ENCODE measurements around the gene NPSR1. TPM values are rescaled to one million over a fixed set of nuclear protein-coding genes. Genes with fewer than 3 reads are reported as not detected.

NPSR1 gene
- total RNA-seq, 1 donor from 2014 or later: not detected

DNA sequence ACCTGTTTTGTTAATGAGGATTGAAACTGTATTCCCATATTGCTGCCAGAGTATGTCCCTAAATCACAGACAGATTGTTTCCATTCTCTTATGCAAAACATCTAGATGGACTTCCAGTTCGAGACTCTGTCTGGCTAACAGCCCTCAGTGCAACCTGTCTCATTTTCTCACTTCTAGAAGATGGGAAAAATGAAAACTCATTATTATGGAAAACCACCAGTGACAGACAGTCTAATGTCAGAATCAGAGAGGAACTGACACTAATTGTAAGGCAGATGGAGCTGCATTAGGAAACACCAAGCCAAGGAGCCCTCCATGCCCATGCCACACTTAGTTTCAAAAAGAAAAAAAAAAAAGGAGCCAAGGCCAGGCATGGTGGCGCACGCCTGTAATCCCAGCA lies 61.6 kb downstream of the NPSR1 start:
- Histone ChIP-seq H3K4me1 (ENCODE audit: insufficient read depth, low read length) (no peaks in the 10 kb centered on the region), H3K9me3 (ENCODE audit: insufficient read depth, low read depth, low read length) (no peaks in the 10 kb centered on the region), H3K36me3 (ENCODE audit: insufficient read depth, low read length) (no peaks in the 10 kb centered on the region), H3K4me3 (ENCODE audit: insufficient read depth, low read depth, low read length) (no peak overlapping the region), H3K27ac (ENCODE audit: low read depth, low read length) (no peak overlapping the region), H2AFZ (ENCODE audit: low read depth, low read length) (no peak overlapping the region), H3K79me2 (ENCODE audit: insufficient read depth, low read length) (no peaks in the 10 kb centered on the region), H3K27me3 (ENCODE audit: insufficient read depth, low read length) (no peaks in the 10 kb centered on the region), H3K4me2 (ENCODE audit: low read length) (no peak overlapping the region), H4K20me1 (ENCODE audit: insufficient read depth, low read length) (no peaks in the 10 kb centered on the region), H3K9ac (ENCODE audit: low read length) (no peak overlapping the region)
- FAIRE-seq (no peak), DNase-seq (ENCODE audit: low read depth) (no peak)
- H3K27ac Mint-ChIP-seq (ENCODE audit: unreplicated experiment): no peak overlapping the region
- TF ChIP-seq, protein P1, sequence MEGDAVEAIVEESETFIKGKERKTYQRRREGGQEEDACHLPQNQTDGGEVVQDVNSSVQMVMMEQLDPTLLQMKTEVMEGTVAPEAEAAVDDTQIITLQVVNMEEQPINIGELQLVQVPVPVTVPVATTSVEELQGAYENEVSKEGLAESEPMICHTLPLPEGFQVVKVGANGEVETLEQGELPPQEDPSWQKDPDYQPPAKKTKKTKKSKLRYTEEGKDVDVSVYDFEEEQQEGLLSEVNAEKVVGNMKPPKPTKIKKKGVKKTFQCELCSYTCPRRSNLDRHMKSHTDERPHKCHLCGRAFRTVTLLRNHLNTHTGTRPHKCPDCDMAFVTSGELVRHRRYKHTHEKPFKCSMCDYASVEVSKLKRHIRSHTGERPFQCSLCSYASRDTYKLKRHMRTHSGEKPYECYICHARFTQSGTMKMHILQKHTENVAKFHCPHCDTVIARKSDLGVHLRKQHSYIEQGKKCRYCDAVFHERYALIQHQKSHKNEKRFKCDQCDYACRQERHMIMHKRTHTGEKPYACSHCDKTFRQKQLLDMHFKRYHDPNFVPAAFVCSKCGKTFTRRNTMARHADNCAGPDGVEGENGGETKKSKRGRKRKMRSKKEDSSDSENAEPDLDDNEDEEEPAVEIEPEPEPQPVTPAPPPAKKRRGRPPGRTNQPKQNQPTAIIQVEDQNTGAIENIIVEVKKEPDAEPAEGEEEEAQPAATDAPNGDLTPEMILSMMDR (IDR thresholded peaks at IDR 0.05; ENCODE audit: insufficient read depth, low read depth, low read length): no peak
- TF ChIP-seq EZH2 (IDR thresholded peaks at IDR 0.05; ENCODE audit: insufficient read depth, low read length): no peak
- peaks cover 8% of the 10 kb centered on the region for H3K4me1 Mint-ChIP-seq (ENCODE audit: low read depth, unreplicated experiment)
- H3K36me3 Mint-ChIP-seq (ENCODE audit: low read depth, unreplicated experiment): no peaks in the 10 kb centered on the region
- no peaks in the 10 kb centered on the region for H3K9me3 Mint-ChIP-seq (ENCODE audit: unreplicated experiment)
- H3K27me3 Mint-ChIP-seq (ENCODE audit: low read depth, unreplicated experiment): peaks cover 4% of the 10 kb centered on the region
- H3K4me3 Mint-ChIP-seq (ENCODE audit: unreplicated experiment): no peak overlapping the region

DNA sequence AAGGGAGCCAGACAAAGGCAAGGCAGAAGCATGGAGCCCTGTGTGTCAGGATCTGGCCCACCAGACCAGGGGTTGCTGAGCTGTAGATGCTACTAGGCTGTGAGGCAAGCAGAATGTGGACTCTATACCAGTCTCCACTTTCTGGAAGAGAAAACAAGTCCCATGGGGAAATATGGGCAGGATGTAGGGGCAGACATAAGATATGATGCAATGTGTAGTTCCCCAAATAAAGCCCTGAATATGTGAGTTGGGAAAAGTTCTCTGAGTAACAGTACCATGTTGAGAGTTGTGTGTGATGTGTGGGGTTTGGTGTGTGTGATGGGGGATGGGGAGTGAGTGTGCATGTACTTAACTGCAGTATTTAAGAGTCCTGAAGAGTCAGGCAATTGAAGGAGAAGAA lies 62.3 kb downstream of the NPSR1 start:
- Histone ChIP-seq H3K4me1 (ENCODE audit: insufficient read depth, low read length) (no peaks in the 10 kb centered on the region), H2AFZ (ENCODE audit: low read depth, low read length) (no peak overlapping the region), H3K4me3 (ENCODE audit: insufficient read depth, low read depth, low read length) (no peak overlapping the region), H3K9me3 (ENCODE audit: insufficient read depth, low read depth, low read length) (no peaks in the 10 kb centered on the region), H4K20me1 (ENCODE audit: insufficient read depth, low read length) (no peaks in the 10 kb centered on the region), H3K36me3 (ENCODE audit: insufficient read depth, low read length) (no peaks in the 10 kb centered on the region), H3K79me2 (ENCODE audit: insufficient read depth, low read length) (no peaks in the 10 kb centered on the region), H3K27me3 (ENCODE audit: insufficient read depth, low read length) (no peaks in the 10 kb centered on the region), H3K9ac (ENCODE audit: low read length) (no peak overlapping the region), H3K27ac (ENCODE audit: low read depth, low read length) (no peak overlapping the region), H3K4me2 (ENCODE audit: low read length) (no peak overlapping the region)
- no peaks in the 10 kb centered on the region for H3K9me3 Mint-ChIP-seq (ENCODE audit: unreplicated experiment)
- no peak overlapping the region for H3K27ac Mint-ChIP-seq (ENCODE audit: unreplicated experiment)
- no peak for DNase-seq (ENCODE audit: low read depth)
- FAIRE-seq: no peak
- no peak overlapping the region for H3K4me3 Mint-ChIP-seq (ENCODE audit: unreplicated experiment)
- no peaks in the 10 kb centered on the region for H3K36me3 Mint-ChIP-seq (ENCODE audit: low read depth, unreplicated experiment)
- H3K27me3 Mint-ChIP-seq (ENCODE audit: low read depth, unreplicated experiment): peaks cover 4% of the 10 kb centered on the region
- peaks cover 8% of the 10 kb centered on the region for H3K4me1 Mint-ChIP-seq (ENCODE audit: low read depth, unreplicated experiment)
- no peak for TF ChIP-seq EZH2 (IDR thresholded peaks at IDR 0.05; ENCODE audit: insufficient read depth, low read length)
- TF ChIP-seq, protein P1 (IDR thresholded peaks at IDR 0.05; ENCODE audit: insufficient read depth, low read depth, low read length): no peak

- H3K4me2 ChIP-seq (ENCODE audit: low read length): no peak overlapping the region
- H3K27ac ChIP-seq (ENCODE audit: low read depth, low read length): no peak overlapping the region
- no peaks in the 10 kb centered on the region for H3K36me3 Mint-ChIP-seq (ENCODE audit: low read depth, unreplicated experiment)
- no peak overlapping the region for H3K9ac ChIP-seq (ENCODE audit: low read length)
- no peaks in the 10 kb centered on the region for H3K4me1 ChIP-seq (ENCODE audit: insufficient read depth, low read length)
- H4K20me1 ChIP-seq (ENCODE audit: insufficient read depth, low read length): no peaks in the 10 kb centered on the region
- peaks cover 8% of the 10 kb centered on the region for H3K4me1 Mint-ChIP-seq (ENCODE audit: low read depth, unreplicated experiment)
- H3K4me3 Mint-ChIP-seq (ENCODE audit: unreplicated experiment): no peak overlapping the region
- no peak for FAIRE-seq
- no peaks in the 10 kb centered on the region for H3K9me3 Mint-ChIP-seq (ENCODE audit: unreplicated experiment)
- H3K79me2 ChIP-seq (ENCODE audit: insufficient read depth, low read length): no peaks in the 10 kb centered on the region
- no peaks in the 10 kb centered on the region for H3K36me3 ChIP-seq (ENCODE audit: insufficient read depth, low read length)
- no peak overlapping the region for H3K27ac Mint-ChIP-seq (ENCODE audit: unreplicated experiment)
- DNase-seq (ENCODE audit: low read depth): no peak
- no peak overlapping the region for H3K4me3 ChIP-seq (ENCODE audit: insufficient read depth, low read depth, low read length)
- H3K27me3 Mint-ChIP-seq (ENCODE audit: low read depth, unreplicated experiment): no peaks in the 10 kb centered on the region
- no peaks in the 10 kb centered on the region for H3K9me3 ChIP-seq (ENCODE audit: insufficient read depth, low read depth, low read length)
- H2AFZ ChIP-seq (ENCODE audit: low read depth, low read length): no peak overlapping the region
- TF ChIP-seq EZH2 (IDR thresholded peaks at IDR 0.05; ENCODE audit: insufficient read depth, low read length): no peak
- TF ChIP-seq, protein P1 (IDR thresholded peaks at IDR 0.05; ENCODE audit: insufficient read depth, low read depth, low read length): no peak
- no peaks in the 10 kb centered on the region for H3K27me3 ChIP-seq (ENCODE audit: insufficient read depth, low read length)
Observed at GRCh38 chr7:34723338-34723737, 65.3 kb downstream of the NPSR1 start.

All from astrocyte (in vitro differentiated cells and primary cell).